Heart right ventricle (tissue), 16 donors: ENCODE measurements around the gene KCNH1. TPM values are rescaled to one million over a fixed set of nuclear protein-coding genes. Genes with fewer than 3 reads are reported as not detected.

Experiments
- ATAC-seq, 8 donors: fragments of 200-7000 bp; cut with Tn5 transposase; one replicate each; pipeline ENCODE4 v1.9.1; 2020; ENCODE audit warnings: mild to moderate bottlenecking in 8 of 8, moderate library complexity in 8 of 8, moderate number of reproducible peaks in 1 of 8
- DNase-seq, 2 donors: peaks; one replicate each; pipeline ENCODE4 v3.0.0-alpha.2; 2020
- H3K27ac ChIP-seq, 10 donors: fragments of 200-600 bp; sonication (generic) in 2 of 10; one replicate each; pipeline versions ENCODE4 v1.5.0 to v1.8.0; 2020 to 2022; ENCODE audit warnings: mild to moderate bottlenecking in 3 of 10
- H3K27me3 ChIP-seq, 7 donors: fragments of 200-600 bp; one replicate each; pipeline ENCODE4 v1.8.0; 2021 to 2022; ENCODE audit warnings: mild to moderate bottlenecking in 2 of 7
- H3K36me3 ChIP-seq, 9 donors: fragments of 200-600 bp; sonication (generic) in 1 of 9; one replicate each; pipeline versions ENCODE4 v1.5.0 to v1.8.0; 2020 to 2022; ENCODE audit warnings: mild to moderate bottlenecking in 2 of 9
- H3K4me1 ChIP-seq, 9 donors: fragments of 200-600 bp; sonication (generic) in 1 of 9; one replicate each; pipeline versions ENCODE4 v1.5.0 to v1.8.0; 2020 to 2022; ENCODE audit warnings: mild to moderate bottlenecking in 4 of 9
- H3K4me3 ChIP-seq, 10 donors: fragments of 200-600 bp; sonication (generic) in 2 of 10; one replicate each; pipeline versions ENCODE4 v1.5.0 to v1.8.0; 2020 to 2022; ENCODE audit warnings: mild to moderate bottlenecking in 7 of 10, moderate library complexity in 2 of 10
- H3K9me3 ChIP-seq, 11 donors: fragments of 200-600 bp in 10 of 11; sonication (generic) in 2 of 11; one replicate each; pipeline versions ENCODE4 v1.5.0 to v1.8.0; 2013 to 2022; ENCODE audit warnings: mild to moderate bottlenecking in 2 of 11, control low read depth in 1 of 11, moderate library complexity in 1 of 11
- CTCF ChIP-seq, 9 donors: fragments of 200-600 bp; sonication (generic) in 2 of 9; IDR thresholded peaks; one replicate each; pipeline versions ENCODE4 v1.5.0 to v1.8.0; 2021 to 2022; ENCODE audit warnings: antibody characterized with exemption in 9 of 9, mild to moderate bottlenecking in 5 of 9, moderate library complexity in 1 of 9
- WGBS, 2 donors: extraction: QIAGEN DNeasy Blood & Tissue Kit; methylation state at CpG; one replicate each; pipeline ENCODE4 v1.1.7; 2013; ENCODE audit warnings: inconsistent platforms in 1 of 2; 5-methylcytosine and 5-hydroxymethylcytosine counted together
- intact Hi-C, 10 donors: fragments of 100-400 bp; cut with DNase I; formaldehyde crosslinking; loops; one replicate each; pipeline versions ENCODE4 v1.11.1 to v1.14.2; 2022
- polyA plus RNA-seq, 2 donors: library from polyadenylated mRNA; stranded (reverse); fragments of 200-250 nt; gene quantifications; one replicate each; pipeline ENCODE4 v1.2.3, GENCODE V29; 2013
- total RNA-seq, 10 donors: library from RNA; stranded (reverse); fragmentation: NEBNext Ultra II Directional in 3 of 10; extraction: Animal tissue kit (Norgen Biotek cat#: 25700) in 3 of 10; gene quantifications; one replicate each; pipeline versions ENCODE4 v1.2.1 to v1.2.4, GENCODE V29; 2021 to 2023
- donor health status: Arrhythmogenic right ventricular cardiomyopathy.
- donor health status: ischemic (EF 13 %, LVEDD 7.1; RV severe dilation, severe dysfunction).
- donor health status: healthy with polysubstance abuse.
- donor health status: DM: no; HTN: yes; CAD: no.
- donor health status: DM: no; HTN: no; CAD: no.
- donor health status: ischemic (EF 25% LVEDD 6.9; RV normal size, moderate dysfunction).
- donor health status: ischemic (EF 25% LVEDD 5.7; RV mildly dilated, moderate dysfunction).
- donor health status: healthy.
- donor health status: DM: yes; HTN: yes; CAD: no.
- donor health status: Ischemic cardiomyopathy.
- donor health status: ischemic (EF 35%, LVEDD 5.7; RV mildly dilated, moderate dysfunction).
- donor health status: nonischemic (EF 11% LVEDD 7.7; RV severe dilation, severe dysfunction).
- donor health status: DM: yes; HTN: yes; CAD: no.
- donor health status: PGD.
- donor health status: ischemic (EF 29% LVEDD 5.4; RV normal size, mild dysfunction).
- donor health status: nonischemic (EF 23%, LVEDD 6.1; RV moderate dilation, normal function).

KCNH1 gene
- total and polyA plus RNA-seq, 12 donors, result 0.09 TPM; not detected in 11

DNA sequence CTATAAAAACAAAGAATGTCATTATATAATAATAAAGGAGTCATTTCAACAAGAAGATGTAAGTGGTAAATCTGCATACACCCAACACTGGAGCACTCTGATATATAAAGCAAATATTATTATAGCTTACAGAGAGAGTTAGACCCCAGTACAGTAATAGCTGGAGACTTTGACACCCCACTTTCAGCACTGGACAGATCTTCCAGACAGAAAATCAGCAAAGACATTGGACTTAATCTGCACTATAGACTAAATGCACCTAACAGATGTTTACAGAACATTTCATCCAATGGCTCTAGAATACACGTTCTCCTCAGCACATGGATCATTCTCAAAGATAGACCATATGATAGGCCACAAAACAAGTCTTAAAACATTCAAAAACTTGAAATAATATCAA is 20.0 kb upstream of the KCNH1 start:
- H3K36me3 ChIP-seq, result no peaks in the 10 kb centered on the region
- H3K9me3 ChIP-seq, result peaks cover 0 to 21% (median 8%) of the 10 kb centered on the region in 11 donors
- no peak for ATAC-seq
- no peak for DNase-seq
- no peak overlapping the region for H3K4me3 ChIP-seq
- no peaks in the 10 kb centered on the region for H3K4me1 ChIP-seq
- intact Hi-C loops, result no loop called here
- TF ChIP-seq CTCF (IDR thresholded peaks at IDR 0.05), result no peak
- H3K27me3 ChIP-seq, result peaks cover 0 to 9% (median 0%) of the 10 kb centered on the region in 7 donors
- H3K27ac ChIP-seq, result no peak overlapping the region
- 21 to 26% methylated on average over 1 of the region's 1 CpG for WGBS, 2 donors

DNA sequence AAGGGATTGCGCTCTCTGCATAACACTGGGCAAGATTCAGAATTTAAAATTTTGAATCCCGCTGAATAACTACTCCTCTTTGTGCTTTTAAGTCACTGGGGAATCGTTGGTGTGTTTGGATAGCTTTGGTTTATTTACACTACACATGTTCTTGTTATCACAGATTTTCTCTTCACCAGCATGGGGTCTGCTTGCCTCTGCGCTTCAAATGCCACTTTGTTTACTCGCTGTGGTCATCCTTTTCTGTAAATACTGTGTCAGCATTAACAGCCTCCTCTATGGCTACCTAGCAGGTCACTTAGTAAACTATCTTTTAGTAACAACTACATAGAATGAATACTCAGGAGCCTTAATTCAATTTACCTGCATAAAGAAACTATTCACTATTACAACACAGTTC is 14.4 kb upstream of the KCNH1 start:
- Histone ChIP-seq H3K4me1 (no peaks in the 10 kb centered on the region), H3K9me3 (peaks cover 0 to 6% (median 0%) of the 10 kb centered on the region in 11 donors), H3K27ac (no peak overlapping the region), H3K4me3 (no peak overlapping the region), H3K27me3 (peaks cover 0 to 42% (median 16%) of the 10 kb centered on the region in 7 donors), H3K36me3 (no peaks in the 10 kb centered on the region)
- no peak for TF ChIP-seq CTCF (IDR thresholded peaks at IDR 0.05)
- WGBS, 2 donors, result 50 to 51% methylated on average over 5 of the region's 5 CpGs
- intact Hi-C loops, result no loop called here
- ATAC-seq (no peak), DNase-seq (no peak)

GRCh38 chr1:211145944-211146343 is 12.0 kb upstream of the KCNH1 start:
- Histone ChIP-seq H3K27me3 (peaks cover 0 to 60% (median 24%) of the 10 kb centered on the region in 7 donors), H3K4me1 (no peaks in the 10 kb centered on the region), H3K4me3 (no peak overlapping the region), H3K36me3 (no peaks in the 10 kb centered on the region), H3K9me3 (peaks cover 0 to 6% (median 0%) of the 10 kb centered on the region in 11 donors), H3K27ac (no peak overlapping the region)
- 51 to 54% methylated on average over 4 of the region's 4 CpGs for WGBS, 2 donors
- DNase-seq (no peak), ATAC-seq (no peak)
- intact Hi-C loops, result no loop called here
- no peak for TF ChIP-seq CTCF (IDR thresholded peaks at IDR 0.05)

DNA sequence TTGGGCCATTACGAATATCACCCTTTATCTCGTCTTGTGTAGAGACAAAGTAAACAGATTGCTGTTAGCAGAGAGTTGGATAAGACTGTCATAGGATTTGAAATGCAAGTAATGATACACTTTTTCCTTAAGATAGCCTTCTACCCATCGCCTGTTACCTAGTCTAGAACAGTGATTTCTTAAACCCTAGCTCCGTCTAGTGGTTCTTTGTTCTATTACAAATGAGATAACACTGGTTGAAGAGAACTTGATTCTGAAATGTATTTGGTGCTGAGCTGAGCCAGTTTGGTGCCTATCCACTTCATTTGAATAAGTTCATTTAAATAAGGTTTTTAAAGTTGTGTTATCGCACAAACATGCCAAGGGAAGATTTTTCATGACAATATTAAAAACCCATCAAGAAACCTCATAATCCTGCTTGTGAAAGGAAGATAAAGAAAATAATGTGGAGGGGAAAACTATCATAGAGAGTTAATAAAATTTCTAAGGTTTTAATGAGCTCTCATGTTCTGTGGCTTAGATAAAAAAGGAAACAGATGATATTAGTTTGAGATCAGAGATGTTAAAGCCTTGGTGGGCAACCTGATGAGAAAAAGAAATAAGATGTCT is 1.5 kb upstream of the KCNH1 start:
- peaks cover 0 to 4% (median 0%) of the 10 kb centered on the region in 11 donors for H3K9me3 ChIP-seq
- H3K27ac ChIP-seq, result no peak overlapping the region
- no peaks in the 10 kb centered on the region for H3K36me3 ChIP-seq
- TF ChIP-seq CTCF (IDR thresholded peaks at IDR 0.05), result peak; percentile 17 to 68 (median 54)
- DNase-seq (no peak), ATAC-seq (peak in 7 of 8 donors; percentile 31 to 70 (median 52))
- peaks cover 0 to 95% (median 66%) of the 10 kb centered on the region in 7 donors for H3K27me3 ChIP-seq
- 25 to 30% methylated on average over 5 of the region's 5 CpGs for WGBS, 2 donors
- intact Hi-C loops, result loop anchor here (1.0 to 10.0 kb wide), 13 partner anchors 59 to 731 kb away; no protein-coding TSS in a partner anchor
- H3K4me1 ChIP-seq, result peaks cover 3 to 18% (median 13%) of the 10 kb centered on the region in 9 donors
- H3K4me3 ChIP-seq, result no peak overlapping the region
